ENCODE measurements around the gene USP47. TPM values are rescaled to one million over a fixed set of nuclear protein-coding genes. Genes with fewer than 3 reads are reported as not detected.

The USP47 gene
- total and polyA plus RNA-seq, 7 donors, result 31.3 to 132 (median 78.9) TPM

- no peak overlapping the region for H3K4me3 ChIP-seq
- H3K27ac ChIP-seq, result no peak overlapping the region
- peaks cover 9% of the 10 kb centered on the region for H3K4me1 ChIP-seq
- H3K9me3 ChIP-seq, result no peaks in the 10 kb centered on the region
- no peaks in the 10 kb centered on the region for H3K27me3 ChIP-seq (ENCODE audit: insufficient read depth in 3 of 3, low read length in 2 of 3)
- no peak for TF ChIP-seq CTCF (IDR thresholded peaks at IDR 0.05)
- DNase-seq (no peak), ATAC-seq (no peak)
- 87 to 90% (median 89%) methylated on average over 33 to 35 of the region's 35 CpGs for WGBS, 3 donors
- intact Hi-C loops (cut with DNase I), result no loop called here
- H3K36me3 ChIP-seq (ENCODE audit: insufficient read depth in 1 of 2, low read depth in 1 of 2), result no peaks in the 10 kb centered on the region
These were observed 30.7 kb upstream of the USP47 start for GRCh38 chr11:11810764-11811726.

- Histone ChIP-seq H3K9me3 (no peaks in the 10 kb centered on the region), H3K27ac (peak overlapping the region; percentile 66), H3K27me3 (ENCODE audit: insufficient read depth in 3 of 3, low read length in 2 of 3) (no peaks in the 10 kb centered on the region), H3K36me3 (ENCODE audit: insufficient read depth in 1 of 2, low read depth in 1 of 2) (no peaks in the 10 kb centered on the region), H3K4me1 (peaks cover 14% of the 10 kb centered on the region), H3K4me3 (no peak overlapping the region)
- ATAC-seq, result peak; percentile 97 to 99 (median 98)
- 21 to 42% (median 29%) methylated on average over 3 of the region's 3 CpGs for WGBS, 3 donors
- peak in 1 of 2 donors; percentile 20 for DNase-seq
- intact Hi-C loops (cut with DNase I), result no loop called here
- TF ChIP-seq CTCF (IDR thresholded peaks at IDR 0.05), result no peak
These were observed 28.3 kb upstream of the USP47 start for GRCh38 chr11:11813288-11813962.

DNA sequence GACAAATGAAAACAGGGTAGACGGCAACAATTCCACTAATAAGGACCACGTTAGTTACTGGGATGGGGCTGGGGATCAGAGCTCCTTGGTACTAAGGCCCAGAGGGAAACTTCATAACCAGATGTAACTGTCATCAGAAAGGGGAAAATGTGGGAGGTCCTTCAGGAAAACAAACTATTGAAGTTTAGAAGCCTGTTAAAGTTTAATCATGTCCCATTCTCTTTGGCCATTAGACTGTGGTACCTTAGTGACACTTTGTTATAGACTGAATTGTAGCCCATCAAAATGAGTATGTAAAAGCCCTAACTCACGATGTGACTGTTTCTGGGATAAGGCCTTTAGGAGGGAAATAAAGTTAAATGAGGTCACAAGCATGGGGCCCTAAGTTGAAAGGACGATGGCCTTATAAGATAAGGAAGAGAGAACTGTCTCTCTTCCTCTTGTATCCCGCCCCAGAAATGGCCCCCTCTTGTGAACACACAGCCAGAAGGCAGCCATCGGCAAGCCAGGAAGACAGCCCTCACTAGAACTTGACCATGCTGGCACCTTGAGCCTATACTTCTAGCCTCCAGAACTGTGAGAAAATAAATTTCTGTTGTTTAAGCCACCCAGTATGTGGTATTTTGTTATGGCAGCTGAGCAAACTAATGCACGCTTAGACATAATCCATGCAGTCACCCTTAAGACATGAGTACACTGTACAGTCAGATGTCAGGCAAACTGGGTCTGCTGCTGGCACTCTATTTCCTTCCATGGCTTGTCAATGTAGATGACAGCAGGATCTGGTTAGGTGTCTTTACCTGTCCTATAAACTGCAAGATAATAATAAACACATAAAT, 26.9 kb upstream of the USP47 start:
- no peaks in the 10 kb centered on the region for H3K36me3 ChIP-seq (ENCODE audit: insufficient read depth in 1 of 2, low read depth in 1 of 2)
- H3K27me3 ChIP-seq (ENCODE audit: insufficient read depth in 3 of 3, low read length in 2 of 3), result no peaks in the 10 kb centered on the region
- H3K4me3 ChIP-seq, result no peak overlapping the region
- ATAC-seq (no peak), DNase-seq (no peak)
- no peak for TF ChIP-seq CTCF (IDR thresholded peaks at IDR 0.05)
- 91 to 93% (median 93%) methylated on average over 7 of the region's 7 CpGs for WGBS, 3 donors
- peaks cover 14% of the 10 kb centered on the region for H3K4me1 ChIP-seq
- no peak overlapping the region for H3K27ac ChIP-seq
- intact Hi-C loops (cut with DNase I), result no loop called here
- H3K9me3 ChIP-seq, result no peaks in the 10 kb centered on the region

DNA sequence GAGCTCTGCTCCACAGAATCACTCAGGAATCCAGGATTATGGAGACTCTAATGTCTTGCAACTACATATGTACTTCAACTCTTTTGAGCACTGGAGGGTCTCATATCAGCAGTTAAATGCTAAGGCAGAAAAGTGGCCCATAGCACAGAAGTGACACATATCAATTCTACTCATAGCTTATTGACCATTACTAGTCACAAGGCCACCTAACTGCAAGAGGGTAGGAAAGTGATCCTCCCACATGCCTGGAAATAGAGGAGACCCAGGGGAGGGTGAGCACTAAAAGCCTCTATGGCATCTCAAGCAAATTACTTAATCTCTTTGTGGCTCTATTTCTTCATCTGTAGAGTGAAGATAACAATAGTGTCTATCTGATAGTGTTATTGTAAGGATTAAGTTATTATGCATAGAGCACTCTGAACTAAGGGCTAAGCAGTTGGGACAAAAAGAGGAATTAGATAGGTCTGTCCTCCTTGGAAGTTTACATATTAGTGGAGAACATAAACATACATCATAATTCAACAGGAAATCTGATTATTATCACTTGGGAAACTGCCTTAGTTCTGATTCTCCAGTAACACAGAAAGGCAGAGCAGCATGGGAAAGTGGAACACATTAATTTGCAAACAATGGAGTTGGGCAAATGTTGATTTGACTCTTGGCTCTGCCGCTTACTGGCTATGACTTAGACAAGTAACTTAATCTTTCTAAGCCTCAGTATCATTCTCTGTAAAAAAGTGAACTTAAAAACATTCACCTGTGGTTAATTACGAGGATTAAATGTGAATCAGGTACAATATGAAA, 25.1 kb upstream of the USP47 start:
- intact Hi-C loops (cut with DNase I), result no loop called here
- 44 to 49% (median 44%) methylated on average over 2 of the region's 2 CpGs for WGBS, 3 donors
- no peaks in the 10 kb centered on the region for H3K9me3 ChIP-seq
- TF ChIP-seq CTCF (IDR thresholded peaks at IDR 0.05), result no peak
- ATAC-seq (peak in 1 of 4 donors; percentile 40), DNase-seq (no peak)
- H3K27me3 ChIP-seq (ENCODE audit: insufficient read depth in 3 of 3, low read length in 2 of 3), result no peaks in the 10 kb centered on the region
- H3K27ac ChIP-seq, result no peak overlapping the region
- H3K36me3 ChIP-seq (ENCODE audit: insufficient read depth in 1 of 2, low read depth in 1 of 2), result no peaks in the 10 kb centered on the region
- no peak overlapping the region for H3K4me3 ChIP-seq
- H3K4me1 ChIP-seq, result peaks cover 14% of the 10 kb centered on the region

Data from psoas muscle (tissue), 8 donors.